H1 (cell line): ENCODE data around the gene UMAD1. TPM values are rescaled to one million over a fixed set of nuclear protein-coding genes. Genes with fewer than 3 reads are reported as not detected.

Source experiments
- CTCF ChIA-PET: fragments of 300-600 bp; sonication (Branson Sonifier 250); formaldehyde crosslinking; loops from one replicate; lab custom pipeline; 2021; ENCODE audit not compliant: partially characterized antibody; lab: Charles Lee
- POLR2A ChIA-PET: fragments of 300-600 bp; sonication (Branson Sonifier 250); formaldehyde crosslinking; loops from one replicate; lab custom pipeline; 2021; ENCODE audit warnings: inconsistent platforms; ENCODE audit not compliant: partially characterized antibody; lab: Charles Lee
- DNase-seq, 2 experiments: peaks; one replicate each; pipeline versions ENCODE4 v3.0.0 to v3.0.0-alpha.2; 2010 to 2022; ENCODE audit warnings: low spot score in 2 of 2, low read depth in 1 of 2, mixed read lengths in 1 of 2
- FAIRE-seq: peaks from 2 replicates; lab custom pipeline; 2011; peaks lifted over from hg19 to GRCh38; lab: Jason Lieb, UNC
- H2AFZ ChIP-seq: 2 replicates; pipeline ENCODE4 v1.8.1; 2012; ENCODE audit warnings: low read length, inconsistent platforms
- H2AK5ac ChIP-seq: 2 replicates; pipeline ENCODE4 v1.6.1; 2013; ENCODE audit warnings: low read depth, low read length
- H2BK120ac ChIP-seq: replicated peaks from 2 replicates; pipeline ENCODE3; 2013; ENCODE audit warnings: low read depth, low read length, inconsistent platforms
- H2BK12ac ChIP-seq: 2 replicates; pipeline ENCODE4 v1.6.1; 2013; ENCODE audit warnings: low read depth, low read length
- H2BK15ac ChIP-seq: 2 replicates; pipeline ENCODE4 v1.6.1; 2013; ENCODE audit warnings: low read length
- H2BK20ac ChIP-seq: 2 replicates; pipeline ENCODE4 v1.6.1; 2013; ENCODE audit warnings: low read length
- H2BK5ac ChIP-seq: 2 replicates; pipeline ENCODE4 v1.6.1; 2013; ENCODE audit warnings: low read depth, low read length
- H3K14ac ChIP-seq: 2 replicates; pipeline ENCODE4 v1.6.1; 2013; ENCODE audit warnings: inconsistent platforms; ENCODE audit not compliant: insufficient read length
- H3K18ac ChIP-seq: 2 replicates; pipeline ENCODE4 v1.6.1; 2013; ENCODE audit warnings: low read length; ENCODE audit errors: extremely low read depth
- H3K23ac ChIP-seq: 2 replicates; pipeline ENCODE4 v1.6.1; 2013; ENCODE audit warnings: inconsistent platforms; ENCODE audit not compliant: insufficient read length
- H3K23me2 ChIP-seq: 2 replicates; pipeline ENCODE4 v1.6.1; 2013; ENCODE audit warnings: low read depth, low read length
- H3K27ac ChIP-seq: 2 replicates; pipeline ENCODE4 v1.6.1; 2011; ENCODE audit warnings: low read depth, low read length, inconsistent platforms
- H3K27me3 ChIP-seq, 4 experiments: replicated peaks in 1 of 4; 1 replicate in 1 of 4; 2 replicates in 3 of 4; pipeline versions ENCODE4 v1.6.1 to v1.8.1; 2011 to 2013; ENCODE audit warnings: low read length in 3 of 4, mild to moderate bottlenecking in 3 of 4, inconsistent platforms in 2 of 4, mixed read lengths in 2 of 4, moderate library complexity in 1 of 4; ENCODE audit not compliant: control insufficient read depth in 3 of 4, insufficient read depth in 3 of 4; ENCODE audit errors: extremely low read depth in 1 of 4
- H3K36me3 ChIP-seq, 4 experiments: 2 replicates each; pipeline versions ENCODE4 v1.6.1 to v1.8.1; 2011 to 2013; ENCODE audit warnings: mild to moderate bottlenecking in 4 of 4, low read length in 3 of 4, moderate library complexity in 2 of 4, control low read depth in 1 of 4, inconsistent platforms in 1 of 4; ENCODE audit not compliant: insufficient read depth in 4 of 4, control insufficient read depth in 2 of 4
- H3K4ac ChIP-seq: replicated peaks from 2 replicates; pipeline ENCODE3; 2013; ENCODE audit warnings: low read length, low read depth, mixed read lengths, inconsistent platforms; ENCODE audit not compliant: insufficient read length
- H3K4me1 ChIP-seq, 4 experiments: replicated peaks in 1 of 4; 1 replicate in 1 of 4; 2 replicates in 3 of 4; pipeline versions ENCODE4 v1.6.1 to v1.8.1; 2011 to 2013; ENCODE audit warnings: low read length in 3 of 4, inconsistent platforms in 2 of 4, mixed read lengths in 1 of 4; ENCODE audit not compliant: insufficient read depth in 4 of 4, control insufficient read depth in 3 of 4
- H3K4me2 ChIP-seq, 2 experiments: 2 replicates each; pipeline versions ENCODE4 v1.6.1 to v1.8.1; 2011 to 2013; ENCODE audit warnings: low read depth in 2 of 2, low read length in 2 of 2, control low read depth in 1 of 2, inconsistent platforms in 1 of 2, mild to moderate bottlenecking in 1 of 2; ENCODE audit not compliant: insufficient read depth in 1 of 2
- H3K4me3 ChIP-seq, 4 experiments: fragments of 200-600, 300-600 bp in 1 of 4; sonication (generic), shearing (Covaris generic), sonication (Bioruptor Twin) in 1 of 4; 2 replicates each; pipeline versions ENCODE4 v1.5.1 to v1.8.1; 2011 to 2016; ENCODE audit warnings: low read length in 4 of 4, low read depth in 3 of 4, control low read depth in 2 of 4, inconsistent platforms in 2 of 4, mild to moderate bottlenecking in 2 of 4, mixed read lengths in 1 of 4, moderate library complexity in 1 of 4; ENCODE audit not compliant: insufficient read depth in 2 of 4; ENCODE audit errors: extremely low read depth in 1 of 4
- H3K56ac ChIP-seq: replicated peaks from 2 replicates; pipeline ENCODE3; 2013; ENCODE audit warnings: low read depth, mild to moderate bottlenecking, mixed read lengths, low read length, inconsistent platforms; ENCODE audit not compliant: insufficient read length
- H3K79me1 ChIP-seq: 2 replicates; pipeline ENCODE4 v1.6.1; 2013; ENCODE audit warnings: low read depth, low read length, control low read depth
- H3K79me2 ChIP-seq, 2 experiments: 2 replicates each; pipeline versions ENCODE4 v1.6.1 to v1.8.1; 2012 to 2013; ENCODE audit warnings: low read length in 2 of 2, mild to moderate bottlenecking in 2 of 2, inconsistent platforms in 1 of 2; ENCODE audit not compliant: insufficient read depth in 2 of 2, control insufficient read depth in 1 of 2
- H3K9ac ChIP-seq, 4 experiments: replicated peaks in 1 of 4; 1 replicate in 1 of 4; 2 replicates in 3 of 4; pipeline versions ENCODE4 v1.6.1 to v1.8.1; 2011 to 2013; ENCODE audit warnings: low read depth in 3 of 4, low read length in 3 of 4, control low read depth in 2 of 4, mild to moderate bottlenecking in 2 of 4, moderate library complexity in 2 of 4, inconsistent platforms in 1 of 4; ENCODE audit errors: extremely low read depth in 1 of 4
- H3K9me3 ChIP-seq, 2 experiments: 2 replicates each; pipeline versions ENCODE4 v1.6.1 to v1.8.1; 2012 to 2013; ENCODE audit warnings: mild to moderate bottlenecking in 2 of 2, moderate library complexity in 2 of 2, control low read depth in 1 of 2, inconsistent platforms in 1 of 2, low read depth in 1 of 2, low read length in 1 of 2, mixed read lengths in 1 of 2; ENCODE audit not compliant: insufficient read depth in 2 of 2
- H4K20me1 ChIP-seq, 2 experiments: replicated peaks in 1 of 2; 2 replicates each; pipeline versions ENCODE3 to v1.8.1; 2011 to 2013; ENCODE audit warnings: inconsistent platforms in 2 of 2, low read length in 2 of 2, mild to moderate bottlenecking in 1 of 2; ENCODE audit not compliant: insufficient read depth in 2 of 2, control insufficient read depth in 1 of 2
- H4K5ac ChIP-seq: 2 replicates; pipeline ENCODE4 v1.6.1; 2013; ENCODE audit warnings: low read length, low read depth, mixed read lengths, inconsistent platforms; ENCODE audit not compliant: insufficient read length
- H4K8ac ChIP-seq: 2 replicates; pipeline ENCODE4 v1.8.0; 2013; ENCODE audit warnings: mild to moderate bottlenecking, moderate library complexity, low read length, inconsistent platforms; ENCODE audit not compliant: insufficient read depth; ENCODE audit errors: extremely low read depth
- H4K91ac ChIP-seq: replicated peaks from 2 replicates; pipeline ENCODE3; 2013; ENCODE audit warnings: low read length, mixed read lengths, inconsistent platforms; ENCODE audit not compliant: insufficient read length
- JUN ChIP-seq: IDR thresholded peaks from 2 replicates; pipeline ENCODE4 v1.6.1; 2011; ENCODE audit warnings: low read depth, mild to moderate bottlenecking, improper control_type of control experiment, low read length
- JUND ChIP-seq: IDR thresholded peaks from 2 replicates; pipeline ENCODE4 v1.6.1; 2011; ENCODE audit warnings: mild to moderate bottlenecking, improper control_type of control experiment, low read length
- KDM1A ChIP-seq: fragments of 200-600, 300-600 bp; sonication (generic); IDR thresholded peaks from 2 replicates; pipeline ENCODE4 v1.7.1; 2016; ENCODE audit warnings: mild to moderate bottlenecking, low read length, borderline replicate concordance
- NANOG ChIP-seq: IDR thresholded peaks from 2 replicates; pipeline ENCODE4 v1.6.1; 2011; ENCODE audit warnings: low read length, low read depth, mild to moderate bottlenecking, inconsistent platforms; ENCODE audit not compliant: insufficient read depth, poor library complexity, severe bottlenecking
- PHF8 ChIP-seq: fragments of 200-600 bp; sonication (generic); conservative IDR thresholded peaks from 2 replicates; pipeline ENCODE4 v1.7.1; 2012; ENCODE audit warnings: low read depth, mild to moderate bottlenecking, inconsistent platforms, low read length, moderate library complexity
- WGBS, 2 experiments: shearing (Covaris generic) in 1 of 2; methylation state at CpG; one replicate each; pipeline versions ENCODE4 v1.1.6 to v1.1.7; 2013 to 2015; ENCODE audit warnings: low lambda C conversion rate in 2 of 2, mixed read lengths in 2 of 2, inconsistent platforms in 1 of 2, low coverage in 1 of 2, missing lambda C conversion rate in 1 of 2; ENCODE audit not compliant: insufficient replicate concordance in 2 of 2, insufficient coverage in 1 of 2, insufficient read length in 1 of 2; ENCODE audit errors: extremely low coverage in 1 of 2, missing lambda C conversion rate in 1 of 2; 5-methylcytosine and 5-hydroxymethylcytosine counted together
- polyA plus RNA-seq, 7 experiments: library from polyadenylated mRNA; depleted of rRNA in 3 of 7; stranded (reverse) in 5 of 7; unstranded in 2 of 7; fragments of >200 nt in 5 of 7; fragments of 200-250 nt in 2 of 7; gene quantifications; 1 replicate in 5 of 7; 2 replicates in 1 of 7; 4 replicates in 1 of 7; pipeline versions ENCODE4 v1.2.1 to v1.2.3, GENCODE V29; 2011 to 2013; ENCODE audit warnings: missing spikeins in 2 of 7, mixed read lengths in 2 of 7
- total RNA-seq: library from RNA; stranded (reverse); fragmentation: NEBNext Ultra II Directional; extraction: Animal tissue kit (Norgen Biotek cat#: 25700); gene quantifications from 2 replicates; pipeline ENCODE4 v1.2.1, GENCODE V29; 2021

The UMAD1 gene
- total and polyA plus RNA-seq, 2 of the 8 experiments (the other 6 are each of a cell fraction or from before 2014, with no cell fraction given) = 10.4 to 12.3 TPM

DNA sequence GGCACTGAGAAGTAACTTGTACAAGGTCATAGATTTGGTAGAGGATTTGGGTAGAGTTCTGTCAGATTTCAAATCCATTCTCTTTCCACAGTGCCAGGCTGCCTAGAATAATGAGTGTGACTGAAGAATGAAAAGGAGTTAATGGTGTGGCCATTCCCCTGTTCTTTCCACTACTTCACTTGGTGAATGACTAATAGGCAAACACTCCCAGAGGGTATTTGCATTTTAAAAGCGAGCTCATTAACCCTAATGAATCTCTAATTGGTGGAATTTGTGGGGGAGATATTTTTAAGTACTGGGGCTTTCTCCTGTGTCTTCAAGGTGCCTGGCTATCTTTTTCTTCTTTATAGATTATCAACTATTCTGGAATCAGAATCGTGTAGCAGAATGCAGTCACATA is 152.7 kb downstream of the UMAD1 start:
- DNase-seq = peak in 1 of 2 experiments; percentile 51
- Histone ChIP-seq H3K14ac (no peak overlapping the region), H2AK5ac (no peak overlapping the region), H3K27me3 (no peaks in the 10 kb centered on the region), H2BK20ac (no peak overlapping the region), H4K5ac (no peak overlapping the region), H4K20me1 (no peaks in the 10 kb centered on the region), H3K4ac (no peak overlapping the region), H2BK12ac (no peak overlapping the region), H2BK120ac (no peak overlapping the region), H3K4me3 (no peak overlapping the region), H2BK5ac (peak overlapping the region; percentile 63; the same call in 1 of the 2 replicates), H3K79me1 (no peaks in the 10 kb centered on the region), H3K79me2 (no peaks in the 10 kb centered on the region), H3K36me3 (peaks cover 0 to 3% (median 0%) of the 10 kb centered on the region in 4 experiments; a peak in 2 of 8 replicates), H3K18ac (no peak overlapping the region), H2BK15ac (no peak overlapping the region), H3K56ac (no peak overlapping the region), H2AFZ (no peak overlapping the region), H4K8ac (no peak overlapping the region), H3K9ac (no peak overlapping the region), H3K27ac (no peak overlapping the region), H3K23me2 (no peaks in the 10 kb centered on the region), H3K4me1 (peaks cover 0 to 7% (median 4%) of the 10 kb centered on the region in 4 experiments; a peak in 3 of 7 replicates), H4K91ac (no peak overlapping the region), H3K9me3 (peaks cover 0 to 3% of the 10 kb centered on the region in 2 experiments; a peak in 1 of 4 replicates), H3K4me2 (no peak overlapping the region; a peak in 2 of 4 replicates), H3K23ac (no peak overlapping the region)
- no peak for FAIRE-seq
- whole genome bisulfite sequencing, 2 experiments = 34% methylated on average over 2 of the region's 2 CpGs; no CpG with 5 or more reads in 1 of the 2 experiments
- peak; percentile 81 for TF ChIP-seq NANOG
- peak; percentile 89 for TF ChIP-seq JUND
- TF ChIP-seq PHF8 = no peak
- peak; percentile 75; the same call in 1 of the 2 replicates for TF ChIP-seq JUN
- peak; percentile 74 for TF ChIP-seq KDM1A
- ChIA-PET POLR2A (no interaction called here), CTCF (no interaction called here)
